Thyroid gland (tissue), 4 donors: ENCODE data around the gene OR8J3. TPM values are rescaled to one million over a fixed set of nuclear protein-coding genes. Genes with fewer than 3 reads are reported as not detected.
"Not testable (repeated sequence)": the region's sequence is repeated elsewhere in the genome, so short reads cannot be mapped to it uniquely, and the experiment has no call there.

Experiments used
- DNase-seq, 2 donors: peaks; one replicate each; pipeline ENCODE4 v3.0.0-alpha.2; 2019
- H3K27ac ChIP-seq, 3 donors: fragments of 200-600 bp; sonication (generic); 1 replicate in 2 of 3; 2 replicates in 1 of 3; pipeline ENCODE4 v1.5.1; 2016 to 2019; ENCODE audit warnings: mild to moderate bottlenecking in 1 of 3, moderate library complexity in 1 of 3
- H3K27me3 ChIP-seq: fragments of 200-600 bp; sonication (generic); one replicate; pipeline ENCODE4 v1.5.1; 2019
- H3K36me3 ChIP-seq, 2 donors: fragments of 200-600 bp; sonication (generic); one replicate each; pipeline ENCODE4 v1.5.1; 2016 to 2019
- H3K4me1 ChIP-seq, 2 donors: fragments of 200-600 bp; sonication (generic); one replicate each; pipeline ENCODE4 v1.5.1; 2017 to 2019
- H3K4me3 ChIP-seq, 3 donors: fragments of 200-600 bp; sonication (generic); replicated peaks in 1 of 3; 1 replicate in 2 of 3; 2 replicates in 1 of 3; pipeline ENCODE4 v1.5.1; 2016; ENCODE audit warnings: mild to moderate bottlenecking in 1 of 3
- H3K9me3 ChIP-seq: fragments of 200-600 bp; sonication (generic); one replicate; pipeline ENCODE4 v1.5.1; 2017
- CTCF ChIP-seq, 6 experiments: fragments of 200-600 bp in 3 of 6; fragments of 450-650 bp in 3 of 6; sonication (generic) in 3 of 6; IDR thresholded peaks; one replicate each; pipeline ENCODE4 v1.5.1; 2016 to 2019; ENCODE audit warnings: antibody characterized with exemption in 6 of 6, mild to moderate bottlenecking in 2 of 6, inconsistent platforms in 1 of 6, moderate library complexity in 1 of 6
- POLR2A ChIP-seq, 2 donors: fragments of 450-650 bp; IDR thresholded peaks; one replicate each; pipeline ENCODE4 v1.6.1; 2017; ENCODE audit warnings: antibody characterized with exemption in 2 of 2, mild to moderate bottlenecking in 2 of 2, moderate library complexity in 1 of 2
- WGBS, 2 donors: methylation state at CpG; one replicate each; pipeline ENCODE4 v1.1.5; 2017; 5-methylcytosine and 5-hydroxymethylcytosine counted together
- intact Hi-C: fragments of 100-400 bp; cut with DNase I; formaldehyde crosslinking; loops from one replicate; pipeline ENCODE4 v1.15.1; 2023
- total RNA-seq, 4 donors: library from RNA; depleted of rRNA; stranded (reverse); fragments of >200 nt; gene quantifications; one replicate each; pipeline ENCODE4 v1.2.3, GENCODE V29; 2016

Gene OR8J3
- total RNA-seq, 4 donors from 2014 or later: not detected

GRCh38 chr11:56163804-56164203, 23.8 kb upstream of the OR8J3 start:
- TF ChIP-seq CTCF (IDR thresholded peaks at IDR 0.05) (no peak), POLR2A (IDR thresholded peaks at IDR 0.05) (no peak)
- DNase-seq: no peak
- Histone ChIP-seq H3K4me3 (no peak overlapping the region), H3K27ac (no peak overlapping the region), H3K4me1 (no peaks in the 10 kb centered on the region), H3K27me3 (no peaks in the 10 kb centered on the region), H3K9me3 (no peaks in the 10 kb centered on the region), H3K36me3 (no peaks in the 10 kb centered on the region)
- intact Hi-C loops: no loop called here
- 62 to 71% methylated on average over 3 of the region's 3 CpGs for WGBS, 2 donors

GRCh38 chr11:56160217-56160616, 20.2 kb upstream of the OR8J3 start, which contains the start of gene OR8K5:
TSS of gene OR8K5 (minus strand) at chr11:56160317. CDS start at chr11:56160317, 0 bp downstream.
- H3K27me3 ChIP-seq: no peaks in the 10 kb centered on the region
- no peaks in the 10 kb centered on the region for H3K36me3 ChIP-seq
- no peak for DNase-seq
- no peak within 1 kb of the TSS for H3K4me3 ChIP-seq
- no peaks in the 10 kb centered on the region for H3K9me3 ChIP-seq
- intact Hi-C loops: no loop called here
- TF ChIP-seq POLR2A (IDR thresholded peaks at IDR 0.05): no peak
- no peak for TF ChIP-seq CTCF (IDR thresholded peaks at IDR 0.05)
- 65 to 83% methylated on average over 3 of the region's 3 CpGs for WGBS, 2 donors
- H3K27ac ChIP-seq: no peak within 1 kb of the TSS
- H3K4me1 ChIP-seq: no peaks in the 10 kb centered on the region

GRCh38 chr11:56152333-56152732, 12.3 kb upstream of the OR8J3 start:
- Histone ChIP-seq H3K27ac (no peak overlapping the region), H3K36me3 (no peaks in the 10 kb centered on the region), H3K4me1 (no peaks in the 10 kb centered on the region), H3K27me3 (no peaks in the 10 kb centered on the region), H3K9me3 (no peaks in the 10 kb centered on the region), H3K4me3 (no peak overlapping the region)
- intact Hi-C loops: no loop called here
- WGBS, 2 donors: 92 to 97% methylated on average over 15 of the region's 15 CpGs
- TF ChIP-seq CTCF (IDR thresholded peaks at IDR 0.05) (no peak), POLR2A (IDR thresholded peaks at IDR 0.05) (no peak)
- no peak for DNase-seq

GRCh38 chr11:56151376-56151775, 11.4 kb upstream of the OR8J3 start:
- Histone ChIP-seq H3K4me3 (no peak overlapping the region), H3K27ac (no peak overlapping the region), H3K27me3 (no peaks in the 10 kb centered on the region), H3K36me3 (no peaks in the 10 kb centered on the region), H3K9me3 (no peaks in the 10 kb centered on the region), H3K4me1 (no peaks in the 10 kb centered on the region)
- no peak for DNase-seq
- 61 to 75% methylated on average over 1 of the region's 1 CpG for WGBS, 2 donors
- no peak for TF ChIP-seq CTCF (IDR thresholded peaks at IDR 0.05)
- intact Hi-C loops: no loop called here

GRCh38 chr11:56143681-56144080, 3.7 kb upstream of the OR8J3 start:
- H3K27me3 ChIP-seq, DNase-seq, H3K27ac ChIP-seq, H3K4me1 ChIP-seq, H3K4me3 ChIP-seq, H3K9me3 ChIP-seq, intact Hi-C loops, H3K36me3 ChIP-seq: not testable (repeated sequence)
- 90 to 92% methylated on average over 17 to 22 of the region's 30 CpGs for WGBS, 2 donors

- no peaks in the 10 kb centered on the region for H3K4me1 ChIP-seq
- TF ChIP-seq CTCF (IDR thresholded peaks at IDR 0.05) (no peak), POLR2A (IDR thresholded peaks at IDR 0.05) (no peak)
- 79 to 84% methylated on average over 6 of the region's 6 CpGs for WGBS, 2 donors
- no peak within 1 kb of the TSS for H3K27ac ChIP-seq
- intact Hi-C loops: no loop called here
- H3K27me3 ChIP-seq: no peaks in the 10 kb centered on the region
- H3K4me3 ChIP-seq: no peak within 1 kb of the TSS
- no peaks in the 10 kb centered on the region for H3K36me3 ChIP-seq
- H3K9me3 ChIP-seq: no peaks in the 10 kb centered on the region
- DNase-seq: no peak
These were observed 17.9 kb downstream of the OR8J3 start, which contains the start of gene OR8H3 for GRCh38 chr11:56122073-56122472. TSS of gene OR8H3 (plus strand) at chr11:56122373. CDS start at chr11:56122373, 0 bp downstream.
